Gastroesophageal sphincter (tissue), 4 donors: Measurements from ENCODE around the gene GRIA3. TPM values are rescaled to one million over a fixed set of nuclear protein-coding genes. Genes with fewer than 3 reads are reported as not detected.
A peak's percentile ranks its signal among the peaks of the same experiment; 100 is the strongest.

Experiments used
- ATAC-seq: fragments of 150-250 bp; one replicate; pipeline ENCODE4 v1.9.1; 2016; ENCODE audit warnings: mild to moderate bottlenecking, moderate library complexity
- H3K27ac ChIP-seq, 4 donors: fragments of 200-600 bp; sonication (generic) in 3 of 4; 1 replicate in 3 of 4; 2 replicates in 1 of 4; pipeline ENCODE4 v1.5.1; 2016 to 2019
- H3K27me3 ChIP-seq: fragments of 200-600 bp; sonication (generic); one replicate; pipeline ENCODE4 v1.5.1; 2019
- H3K36me3 ChIP-seq, 2 donors: fragments of 200-600 bp; sonication (generic); one replicate each; pipeline ENCODE4 v1.5.1; 2019; ENCODE audit warnings: control low read depth in 1 of 2
- H3K4me1 ChIP-seq, 3 donors: fragments of 200-600 bp; sonication (generic); 1 replicate in 2 of 3; 2 replicates in 1 of 3; pipeline ENCODE4 v1.5.1; 2016 to 2019; ENCODE audit warnings: control low read depth in 2 of 3
- H3K4me3 ChIP-seq, 2 donors: fragments of 200-600 bp; sonication (generic); one replicate each; pipeline ENCODE4 v1.5.1; 2019; ENCODE audit warnings: mild to moderate bottlenecking in 1 of 2, moderate library complexity in 1 of 2
- H3K9me3 ChIP-seq, 3 donors: fragments of 200-600 bp; sonication (generic); one replicate each; pipeline ENCODE4 v1.5.1; 2017 to 2019; ENCODE audit warnings: control low read depth in 2 of 3
- CTCF ChIP-seq, 4 experiments: fragments of 200-600 bp in 2 of 4; fragments of 450-650 bp in 2 of 4; sonication (generic) in 1 of 4; IDR thresholded peaks; one replicate each; pipeline ENCODE4 v1.5.1; 2017 to 2019; ENCODE audit warnings: antibody characterized with exemption in 4 of 4, mild to moderate bottlenecking in 2 of 4, moderate library complexity in 2 of 4
- EP300 ChIP-seq: sonication (generic); formaldehyde crosslinking; IDR thresholded peaks from one replicate; pipeline ENCODE4 v1.6.1; 2017; ENCODE audit warnings: antibody characterized with exemption, mild to moderate bottlenecking
- POLR2A ChIP-seq, 2 donors: fragments of 450-650 bp; IDR thresholded peaks; one replicate each; pipeline ENCODE4 v1.6.1; 2017; ENCODE audit warnings: antibody characterized with exemption in 2 of 2, mild to moderate bottlenecking in 2 of 2, moderate library complexity in 1 of 2
- POLR2AphosphoS5 ChIP-seq: sonication (generic); formaldehyde crosslinking; IDR thresholded peaks from one replicate; pipeline ENCODE4 v1.6.1; 2017; ENCODE audit warnings: antibody characterized with exemption
- WGBS, 2 donors: methylation state at CpG; one replicate each; pipeline ENCODE4 v1.1.5; 2018; ENCODE audit warnings: low coverage in 1 of 2; 5-methylcytosine and 5-hydroxymethylcytosine counted together
- total RNA-seq, 4 donors: library from RNA; depleted of rRNA; stranded (reverse); fragments of >200 nt; gene quantifications; one replicate each; pipeline ENCODE4 v1.1.0, GENCODE V29; 2016

The GRIA3 gene
- total RNA-seq, 4 donors from 2014 or later: 0.07 to 2.5 (median 1.1) TPM

- Histone ChIP-seq H3K4me1 (peaks cover 0 to 8% (median 0%) of the 10 kb centered on the region in 3 donors), H3K27me3 (no peaks in the 10 kb centered on the region), H3K9me3 (no peaks in the 10 kb centered on the region), H3K4me3 (no peak overlapping the region), H3K27ac (no peak overlapping the region), H3K36me3 (no peaks in the 10 kb centered on the region)
- ATAC-seq: no peak
- 76 to 94% methylated on average over 2 to 3 of the region's 3 CpGs for WGBS, 2 donors
- TF ChIP-seq POLR2A (IDR thresholded peaks at IDR 0.05): no peak
- no peak for TF ChIP-seq EP300
- no peak for TF ChIP-seq CTCF (IDR thresholded peaks at IDR 0.05)
- no peak for TF ChIP-seq POLR2AphosphoS5
Observed at GRCh38 chrX:123477673-123478072, 293.6 kb downstream of the GRIA3 start.

GRCh38 chrX:123481913-123482851 is 298.1 kb downstream of the GRIA3 start:
- peaks cover 0 to 8% (median 0%) of the 10 kb centered on the region in 3 donors for H3K4me1 ChIP-seq
- no peaks in the 10 kb centered on the region for H3K27me3 ChIP-seq
- H3K36me3 ChIP-seq: no peaks in the 10 kb centered on the region
- peak; percentile 72 for ATAC-seq
- no peak overlapping the region for H3K4me3 ChIP-seq
- no peak for TF ChIP-seq POLR2AphosphoS5
- TF ChIP-seq CTCF (IDR thresholded peaks at IDR 0.05): no peak
- TF ChIP-seq EP300: no peak
- no peak for TF ChIP-seq POLR2A (IDR thresholded peaks at IDR 0.05)
- no peaks in the 10 kb centered on the region for H3K9me3 ChIP-seq
- 17 to 24% methylated on average over 7 of the region's 11 CpGs for WGBS, 2 donors
- H3K27ac ChIP-seq: peak overlapping the region in 2 of 4 donors; percentile 1 to 27

- Histone ChIP-seq H3K36me3 (no peaks in the 10 kb centered on the region), H3K9me3 (no peaks in the 10 kb centered on the region), H3K4me1 (peaks cover 0 to 8% (median 0%) of the 10 kb centered on the region in 3 donors), H3K27ac (no peak overlapping the region), H3K4me3 (no peak overlapping the region), H3K27me3 (no peaks in the 10 kb centered on the region)
- TF ChIP-seq POLR2AphosphoS5 (no peak), CTCF (IDR thresholded peaks at IDR 0.05) (no peak), POLR2A (IDR thresholded peaks at IDR 0.05) (no peak), EP300 (no peak)
- WGBS, 2 donors: no CpG with 5 or more reads among the region's 2 CpGs
- ATAC-seq: no peak
Observed at GRCh38 chrX:123486297-123486696, 302.2 kb downstream of the GRIA3 start.

- no peaks in the 10 kb centered on the region for H3K36me3 ChIP-seq
- peaks cover 0 to under 1% (median 0%) of the 10 kb centered on the region in 3 donors for H3K4me1 ChIP-seq
- TF ChIP-seq EP300: no peak
- no peak for TF ChIP-seq POLR2A (IDR thresholded peaks at IDR 0.05)
- TF ChIP-seq POLR2AphosphoS5: no peak
- no peak for TF ChIP-seq CTCF (IDR thresholded peaks at IDR 0.05)
- no peak for ATAC-seq
- no peaks in the 10 kb centered on the region for H3K9me3 ChIP-seq
- no peak overlapping the region for H3K4me3 ChIP-seq
- H3K27ac ChIP-seq: no peak overlapping the region
- no peaks in the 10 kb centered on the region for H3K27me3 ChIP-seq
- no CpG with 5 or more reads among the region's 1 CpG for WGBS, 2 donors
Observed at GRCh38 chrX:123487236-123487635, 303.2 kb downstream of the GRIA3 start.

- no peak for ATAC-seq
- H3K4me1 ChIP-seq: no peaks in the 10 kb centered on the region
- no peaks in the 10 kb centered on the region for H3K9me3 ChIP-seq
- H3K27ac ChIP-seq: no peak overlapping the region
- no peaks in the 10 kb centered on the region for H3K27me3 ChIP-seq
- TF ChIP-seq POLR2A (IDR thresholded peaks at IDR 0.05) (no peak), EP300 (no peak), POLR2AphosphoS5 (no peak), CTCF (IDR thresholded peaks at IDR 0.05) (no peak)
- WGBS, 2 donors: 75 to 83% methylated on average over 2 to 3 of the region's 3 CpGs
- no peaks in the 10 kb centered on the region for H3K36me3 ChIP-seq
- H3K4me3 ChIP-seq: no peak overlapping the region
Observed at GRCh38 chrX:123487669-123488068, 303.6 kb downstream of the GRIA3 start.
